Measurements from ENCODE around the gene PERM1. TPM values are rescaled to one million over a fixed set of nuclear protein-coding genes. Genes with fewer than 3 reads are reported as not detected.

The PERM1 gene
- total and polyA plus RNA-seq, 9 of the 15 experiments (the other 6 are each of a cell fraction or from before 2014, with no cell fraction given): not detected

DNA sequence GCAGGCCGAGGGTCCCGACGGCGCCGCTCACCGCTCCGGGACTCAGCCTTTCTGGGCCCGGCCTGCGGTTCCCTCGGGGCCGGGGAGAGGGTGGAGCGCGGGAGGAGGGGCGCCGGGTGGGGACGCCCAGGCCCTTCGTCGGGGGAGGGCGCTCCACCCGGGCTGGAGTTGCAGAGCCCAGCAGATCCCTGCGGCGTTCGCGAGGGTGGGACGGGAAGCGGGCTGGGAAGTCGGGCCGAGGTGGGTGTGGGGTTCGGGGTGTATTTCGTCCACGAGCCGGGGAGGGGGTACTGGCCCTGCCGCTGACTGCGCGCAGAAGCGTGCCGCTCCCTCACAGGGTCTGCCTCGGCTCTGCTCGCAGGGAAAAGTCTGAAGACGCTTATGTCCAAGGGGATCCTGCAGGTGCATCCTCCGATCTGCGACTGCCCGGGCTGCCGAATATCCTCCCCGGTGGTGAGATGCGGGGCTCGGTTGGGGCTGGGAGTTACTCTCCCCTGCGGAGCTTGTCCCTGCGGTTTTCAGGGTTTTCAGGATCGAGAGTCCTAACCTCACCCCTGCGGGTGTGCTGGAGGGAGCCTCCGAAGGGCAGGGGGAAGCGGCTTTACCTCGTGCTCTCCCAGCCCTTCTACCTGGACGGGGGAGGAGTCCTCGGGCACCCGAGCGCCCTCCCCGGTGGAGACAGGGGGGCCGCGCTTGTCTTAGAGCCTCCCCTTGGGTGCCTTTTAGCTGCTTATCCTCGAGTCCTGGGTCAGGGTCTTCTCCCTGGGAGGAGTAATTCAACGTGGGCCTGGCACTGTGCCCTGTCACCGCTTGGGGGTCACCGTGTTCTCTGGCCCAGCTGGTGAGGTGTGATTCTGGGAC, 56.1 kb downstream of the PERM1 start (continued):
- TF ChIP-seq, protein P1, sequence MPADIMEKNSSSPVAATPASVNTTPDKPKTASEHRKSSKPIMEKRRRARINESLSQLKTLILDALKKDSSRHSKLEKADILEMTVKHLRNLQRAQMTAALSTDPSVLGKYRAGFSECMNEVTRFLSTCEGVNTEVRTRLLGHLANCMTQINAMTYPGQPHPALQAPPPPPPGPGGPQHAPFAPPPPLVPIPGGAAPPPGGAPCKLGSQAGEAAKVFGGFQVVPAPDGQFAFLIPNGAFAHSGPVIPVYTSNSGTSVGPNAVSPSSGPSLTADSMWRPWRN (IDR thresholded peaks at IDR 0.05; ENCODE audit: low read depth): no peak
- TF ChIP-seq ZBTB17 (CRISPR knock-in tag; IDR thresholded peaks at IDR 0.05) (no peak), PCBP1 (IDR thresholded peaks at IDR 0.05; ENCODE audit: low read depth, low read length, poor library complexity, severe bottlenecking) (peak; percentile 4), BRF1 (IDR thresholded peaks at IDR 0.05; ENCODE audit: borderline replicate concordance, extremely low read depth, insufficient read length) (no peak), GTF2E2 (tag; IDR thresholded peaks at IDR 0.05) (no peak), STAG1 (CRISPR knock-in tag; IDR thresholded peaks at IDR 0.05; ENCODE audit: borderline replicate concordance) (no peak), EZH2 (IDR thresholded peaks at IDR 0.05; ENCODE audit: borderline replicate concordance, low read depth, low read length) (peak; percentile 91; the same call in 1 of the 2 replicates), ZNF324 (CRISPR knock-in tag; IDR thresholded peaks at IDR 0.05) (no peak), TRIM24 (IDR thresholded peaks at IDR 0.05) (no peak), HDAC2 (IDR thresholded peaks at IDR 0.05) (no peak), SAP30 (IDR thresholded peaks at IDR 0.05; ENCODE audit: borderline replicate concordance, insufficient read depth, low read depth, low read length, poor library complexity, severe bottlenecking) (no peak), HNRNPK (IDR thresholded peaks at IDR 0.05; ENCODE audit: low read depth, low read length, poor library complexity, severe bottlenecking) (peak; percentile 20), NONO (IDR thresholded peaks at IDR 0.05; ENCODE audit: low read depth in 2 of 2, low read length in 1 of 2) (no peak), ZKSCAN1 (IDR thresholded peaks at IDR 0.05; ENCODE audit: low read depth, low read length) (no peak), CREM (IDR thresholded peaks at IDR 0.05; ENCODE audit: low read depth) (no peak)
- TF ChIP-seq, protein P2, sequence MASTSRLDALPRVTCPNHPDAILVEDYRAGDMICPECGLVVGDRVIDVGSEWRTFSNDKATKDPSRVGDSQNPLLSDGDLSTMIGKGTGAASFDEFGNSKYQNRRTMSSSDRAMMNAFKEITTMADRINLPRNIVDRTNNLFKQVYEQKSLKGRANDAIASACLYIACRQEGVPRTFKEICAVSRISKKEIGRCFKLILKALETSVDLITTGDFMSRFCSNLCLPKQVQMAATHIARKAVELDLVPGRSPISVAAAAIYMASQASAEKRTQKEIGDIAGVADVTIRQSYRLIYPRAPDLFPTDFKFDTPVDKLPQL (IDR thresholded peaks at IDR 0.05; ENCODE audit: extremely low read depth, insufficient read length): no peak
- TF ChIP-seq, protein P3, sequence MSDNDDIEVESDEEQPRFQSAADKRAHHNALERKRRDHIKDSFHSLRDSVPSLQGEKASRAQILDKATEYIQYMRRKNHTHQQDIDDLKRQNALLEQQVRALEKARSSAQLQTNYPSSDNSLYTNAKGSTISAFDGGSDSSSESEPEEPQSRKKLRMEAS (CRISPR knock-in tag; IDR thresholded peaks at IDR 0.05): peak; percentile 15; the same call in 1 of the 2 replicates
- TF ChIP-seq, protein P4, sequence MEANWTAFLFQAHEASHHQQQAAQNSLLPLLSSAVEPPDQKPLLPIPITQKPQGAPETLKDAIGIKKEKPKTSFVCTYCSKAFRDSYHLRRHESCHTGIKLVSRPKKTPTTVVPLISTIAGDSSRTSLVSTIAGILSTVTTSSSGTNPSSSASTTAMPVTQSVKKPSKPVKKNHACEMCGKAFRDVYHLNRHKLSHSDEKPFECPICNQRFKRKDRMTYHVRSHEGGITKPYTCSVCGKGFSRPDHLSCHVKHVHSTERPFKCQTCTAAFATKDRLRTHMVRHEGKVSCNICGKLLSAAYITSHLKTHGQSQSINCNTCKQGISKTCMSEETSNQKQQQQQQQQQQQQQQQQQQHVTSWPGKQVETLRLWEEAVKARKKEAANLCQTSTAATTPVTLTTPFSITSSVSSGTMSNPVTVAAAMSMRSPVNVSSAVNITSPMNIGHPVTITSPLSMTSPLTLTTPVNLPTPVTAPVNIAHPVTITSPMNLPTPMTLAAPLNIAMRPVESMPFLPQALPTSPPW (CRISPR knock-in tag; IDR thresholded peaks at IDR 0.05): no peak

Measured in K562 (cell line).